Caco-2 (cell line): Measurements from ENCODE around the gene HHAT. TPM values are rescaled to one million over a fixed set of nuclear protein-coding genes. Genes with fewer than 3 reads are reported as not detected.

ENCODE experiments used
- BruUV-seq: library from RNA; stranded (reverse); fragments of 400-500 nt; replicated peaks from 2 replicates; lab custom pipeline; 2021; lab: Mats Ljungman, UMichigan
- CTCF ChIA-PET: fragments of 300-600 bp; sonication (Branson Sonifier 250); formaldehyde crosslinking; loops from one replicate; lab custom pipeline; 2022; ENCODE audit warnings: antibody characterized with exemption; lab: Charles Lee
- POLR2A ChIA-PET: fragments of 300-600 bp; sonication (Branson Sonifier 250); formaldehyde crosslinking; loops from one replicate; lab custom pipeline; 2022; ENCODE audit warnings: antibody characterized with exemption; lab: Charles Lee
- DNase-seq, 2 experiments: peaks; one replicate each; pipeline versions ENCODE4 v3.0.0 to v3.0.0-alpha.2; 2020 to 2022
- H3K27me3 ChIP-seq: replicated peaks from 2 replicates; pipeline ENCODE4 v1.6.0; 2011; ENCODE audit warnings: low read length; ENCODE audit not compliant: control insufficient read depth, insufficient read depth
- H3K36me3 ChIP-seq: 2 replicates; pipeline ENCODE4 v1.5.1; 2011; ENCODE audit warnings: low read length; ENCODE audit not compliant: control insufficient read depth, insufficient read depth
- H3K4me1 ChIP-seq: fragments of 250-450 bp; sonication (Bioruptor Pico); 2 replicates; pipeline ENCODE4 v1.5.1; 2020; ENCODE audit warnings: mild to moderate bottlenecking
- H3K4me3 ChIP-seq: 2 replicates; pipeline ENCODE4 v1.5.1; 2011; ENCODE audit warnings: low read depth, mild to moderate bottlenecking, control low read depth, low read length
- H3K9me3 ChIP-seq: fragments of 250-450 bp; sonication (Bioruptor Pico); 2 replicates; pipeline ENCODE4 v1.5.1; 2020; ENCODE audit warnings: mild to moderate bottlenecking, moderate library complexity
- H3K27ac Mint-ChIP-seq: one replicate; pipeline ENCODE4 v1.8.0; 2022; ENCODE audit warnings: mixed read lengths; ENCODE audit not compliant: unreplicated experiment
- H3K27me3 Mint-ChIP-seq: one replicate; pipeline ENCODE4 v1.8.0; 2022; ENCODE audit warnings: mixed read lengths; ENCODE audit not compliant: insufficient read depth, unreplicated experiment
- H3K36me3 Mint-ChIP-seq: one replicate; pipeline ENCODE4 v1.8.0; 2022; ENCODE audit warnings: mild to moderate bottlenecking, mixed read lengths; ENCODE audit not compliant: insufficient read depth, unreplicated experiment
- H3K4me1 Mint-ChIP-seq: one replicate; pipeline ENCODE4 v1.8.0; 2022; ENCODE audit warnings: low read depth, mixed read lengths; ENCODE audit not compliant: unreplicated experiment
- H3K4me3 Mint-ChIP-seq: one replicate; pipeline ENCODE4 v1.8.0; 2022; ENCODE audit warnings: mild to moderate bottlenecking, moderate library complexity, mixed read lengths; ENCODE audit not compliant: unreplicated experiment
- H3K9me3 Mint-ChIP-seq: one replicate; pipeline ENCODE4 v1.8.0; 2022; ENCODE audit warnings: mixed read lengths; ENCODE audit not compliant: unreplicated experiment
- CTCF ChIP-seq, 2 experiments: fragments of 200-600 bp in 1 of 2; IDR thresholded peaks; 1 replicate in 1 of 2; 2 replicates in 1 of 2; pipeline versions ENCODE4 v1.5.1 to v1.8.0; 2011 to 2022; ENCODE audit warnings: antibody characterized with exemption in 1 of 2, control low read depth in 1 of 2, inconsistent platforms in 1 of 2, low read depth in 1 of 2, low read length in 1 of 2, mild to moderate bottlenecking in 1 of 2, moderate library complexity in 1 of 2; ENCODE audit not compliant: insufficient read depth in 1 of 2, severe bottlenecking in 1 of 2, unreplicated experiment in 1 of 2
- intact Hi-C: fragments of 100-400 bp; cut with micrococcal nuclease; formaldehyde crosslinking; loops from one replicate; pipeline ENCODE4 v1.10.0; 2022; ENCODE audit not compliant: unreplicated experiment
- total RNA-seq: library from RNA; stranded (reverse); gene quantifications from 2 replicates; pipeline ENCODE4 v1.2.3, GENCODE V29; 2022

Gene HHAT
- total RNA-seq, 1 experiment from 2014 or later: 3.9 TPM

- H3K9me3 Mint-ChIP-seq: no peaks in the 10 kb centered on the region
- Histone ChIP-seq H3K27me3 (no peaks in the 10 kb centered on the region), H3K4me1 (peaks cover 17% of the 10 kb centered on the region), H3K9me3 (no peaks in the 10 kb centered on the region), H3K36me3 (no peaks in the 10 kb centered on the region), H3K4me3 (no peak overlapping the region)
- intact Hi-C loops: no loop called here
- no peak overlapping the region for H3K27ac Mint-ChIP-seq
- POLR2A ChIA-PET: no interaction called here
- H3K27me3 Mint-ChIP-seq: no peaks in the 10 kb centered on the region
- BruUV-seq: no TSS peak
- CTCF ChIA-PET: no interaction called here
- no peak overlapping the region for H3K4me3 Mint-ChIP-seq
- no peaks in the 10 kb centered on the region for H3K36me3 Mint-ChIP-seq
- TF ChIP-seq CTCF (IDR thresholded peaks at IDR 0.05; ENCODE audit: insufficient read depth in 1 of 2, low read depth in 1 of 2, low read length in 1 of 2, severe bottlenecking in 1 of 2, unreplicated experiment in 1 of 2): no peak
- H3K4me1 Mint-ChIP-seq: peaks cover 17% of the 10 kb centered on the region
- DNase-seq: no peak
These were observed 33.8 kb downstream of the HHAT start for GRCh38 chr1:210362526-210362925.

GRCh38 chr1:210363119-210363518 lies 34.4 kb downstream of the HHAT start:
- H3K9me3 Mint-ChIP-seq: no peaks in the 10 kb centered on the region
- CTCF ChIA-PET: no interaction called here
- DNase-seq: no peak

GRCh38 chr1:210364479-210364878 lies 35.8 kb downstream of the HHAT start:
- POLR2A ChIA-PET: interaction anchor here (1.0 kb wide), 1 partner anchor 9 kb away, joined by 3 read pairs; no protein-coding TSS in a partner anchor
- no TSS peak for BruUV-seq
- H3K27me3 Mint-ChIP-seq: no peaks in the 10 kb centered on the region
- no peaks in the 10 kb centered on the region for H3K9me3 Mint-ChIP-seq
- H3K4me1 ChIP-seq: peaks cover 18% of the 10 kb centered on the region
- DNase-seq: no peak
- H3K9me3 ChIP-seq: no peaks in the 10 kb centered on the region
- peaks cover 22% of the 10 kb centered on the region for H3K4me1 Mint-ChIP-seq
- H3K4me3 ChIP-seq: no peak overlapping the region
- TF ChIP-seq CTCF (IDR thresholded peaks at IDR 0.05; ENCODE audit: insufficient read depth in 1 of 2, low read depth in 1 of 2, low read length in 1 of 2, severe bottlenecking in 1 of 2, unreplicated experiment in 1 of 2): no peak
- no peaks in the 10 kb centered on the region for H3K36me3 ChIP-seq
- no peak overlapping the region for H3K4me3 Mint-ChIP-seq
- CTCF ChIA-PET: no interaction called here
- no peak overlapping the region for H3K27ac Mint-ChIP-seq
- no peaks in the 10 kb centered on the region for H3K27me3 ChIP-seq
- intact Hi-C loops: no loop called here
- no peaks in the 10 kb centered on the region for H3K36me3 Mint-ChIP-seq

More at GRCh38 chr1:210363119-210363518, 34.4 kb downstream of the HHAT start:
- Mint-ChIP-seq H3K27me3 (no peaks in the 10 kb centered on the region), H3K36me3 (no peaks in the 10 kb centered on the region), H3K4me1 (peaks cover 19% of the 10 kb centered on the region), H3K27ac (no peak overlapping the region), H3K4me3 (no peak overlapping the region)
- BruUV-seq: no TSS peak
- POLR2A ChIA-PET: interaction anchor here (0.7 kb wide), 1 partner anchor 69 kb away, joined by 3 read pairs; no protein-coding TSS in a partner anchor
- H3K36me3 ChIP-seq: no peaks in the 10 kb centered on the region
- H3K4me3 ChIP-seq: no peak overlapping the region
- peaks cover 18% of the 10 kb centered on the region for H3K4me1 ChIP-seq
- intact Hi-C loops: no loop called here
- no peaks in the 10 kb centered on the region for H3K27me3 ChIP-seq
- no peak for TF ChIP-seq CTCF (IDR thresholded peaks at IDR 0.05; ENCODE audit: insufficient read depth in 1 of 2, low read depth in 1 of 2, low read length in 1 of 2, severe bottlenecking in 1 of 2, unreplicated experiment in 1 of 2)
- no peaks in the 10 kb centered on the region for H3K9me3 ChIP-seq
